ENCODE data around the gene TBXAS1. TPM values are rescaled to one million over a fixed set of nuclear protein-coding genes. Genes with fewer than 3 reads are reported as not detected.

TBXAS1 gene
- total RNA-seq, 3 donors from 2014 or later (not counting 1 experiment from before 2014, with no cell fraction given): 72.7 to 110 (median 88.7) TPM

- no peak for ATAC-seq
Observed at GRCh38 chr7:140027858-140028257, 198.8 kb downstream of the TBXAS1 start.

GRCh38 chr7:140028311-140028710 lies 199.2 kb downstream of the TBXAS1 start:
- Mint-ChIP-seq H3K27me3 (ENCODE audit: low read depth in 2 of 2) (no peaks in the 10 kb centered on the region), H3K4me1 (peaks cover 0 to 11% of the 10 kb centered on the region in 2 donors), H3K9me3 (no peaks in the 10 kb centered on the region), H3K36me3 (peaks cover 7% of the 10 kb centered on the region), H3K4me3 (no peak overlapping the region), H3K27ac (peak overlapping the region; percentile 21 to 23)
- peaks cover 52% of the 10 kb centered on the region for H3K36me3 ChIP-seq (ENCODE audit: control insufficient read depth, insufficient read depth, low read length)
- DNase-seq: no peak
- no peaks in the 10 kb centered on the region for H3K27me3 ChIP-seq (ENCODE audit: control insufficient read depth, insufficient read depth, low read length)
- no peaks in the 10 kb centered on the region for H3K4me1 ChIP-seq (ENCODE audit: control insufficient read depth, insufficient read depth, low read length)
- H3K4me3 ChIP-seq (ENCODE audit: low read length): no peak overlapping the region
- H3K9me3 ChIP-seq (ENCODE audit: control insufficient read depth, insufficient read depth, low read length): no peaks in the 10 kb centered on the region
- 95% methylated on average over 4 of the region's 4 CpGs for WGBS (ENCODE audit: insufficient coverage)
- H3K27ac ChIP-seq (ENCODE audit: low read length): no peak overlapping the region
- no peak for TF ChIP-seq CTCF (IDR thresholded peaks at IDR 0.05)
- ATAC-seq: no peak
- intact Hi-C loops (cut with micrococcal nuclease): no loop called here

More at GRCh38 chr7:140027858-140028257, 198.8 kb downstream of the TBXAS1 start:
- no peak overlapping the region for H3K27ac ChIP-seq (ENCODE audit: low read length)
- WGBS (ENCODE audit: insufficient coverage): 96% methylated on average over 9 of the region's 9 CpGs
- no peaks in the 10 kb centered on the region for H3K27me3 ChIP-seq (ENCODE audit: control insufficient read depth, insufficient read depth, low read length)
- DNase-seq: no peak
- TF ChIP-seq CTCF (IDR thresholded peaks at IDR 0.05): no peak
- Mint-ChIP-seq H3K4me1 (peaks cover 0 to 10% of the 10 kb centered on the region in 2 donors), H3K9me3 (no peaks in the 10 kb centered on the region), H3K4me3 (no peak overlapping the region), H3K36me3 (peaks cover 7% of the 10 kb centered on the region), H3K27ac (peak overlapping the region; percentile 21 to 23), H3K27me3 (ENCODE audit: low read depth in 2 of 2) (no peaks in the 10 kb centered on the region)
- H3K4me3 ChIP-seq (ENCODE audit: low read length): no peak overlapping the region
- H3K36me3 ChIP-seq (ENCODE audit: control insufficient read depth, insufficient read depth, low read length): peaks cover 48% of the 10 kb centered on the region
- intact Hi-C loops (cut with micrococcal nuclease): no loop called here
- no peaks in the 10 kb centered on the region for H3K9me3 ChIP-seq (ENCODE audit: control insufficient read depth, insufficient read depth, low read length)
- no peaks in the 10 kb centered on the region for H3K4me1 ChIP-seq (ENCODE audit: control insufficient read depth, insufficient read depth, low read length)

- Histone ChIP-seq H3K27ac (ENCODE audit: low read length) (no peak overlapping the region), H3K4me3 (ENCODE audit: low read length) (no peak overlapping the region), H3K27me3 (ENCODE audit: control insufficient read depth, insufficient read depth, low read length) (no peaks in the 10 kb centered on the region), H3K4me1 (ENCODE audit: control insufficient read depth, insufficient read depth, low read length) (no peaks in the 10 kb centered on the region), H3K9me3 (ENCODE audit: control insufficient read depth, insufficient read depth, low read length) (no peaks in the 10 kb centered on the region), H3K36me3 (ENCODE audit: control insufficient read depth, insufficient read depth, low read length) (peaks cover 56% of the 10 kb centered on the region)
- no peak for ATAC-seq
- H3K4me3 Mint-ChIP-seq: no peak overlapping the region
- H3K4me1 Mint-ChIP-seq: peaks cover 0 to 15% of the 10 kb centered on the region in 2 donors
- H3K27me3 Mint-ChIP-seq (ENCODE audit: low read depth in 2 of 2): no peaks in the 10 kb centered on the region
- intact Hi-C loops (cut with micrococcal nuclease): no loop called here
- H3K27ac Mint-ChIP-seq: peak overlapping the region in 1 of 2 donors; percentile 21
- 100% methylated on average over 1 of the region's 1 CpG for WGBS (ENCODE audit: insufficient coverage)
- peaks cover 4% of the 10 kb centered on the region for H3K36me3 Mint-ChIP-seq
- no peak for TF ChIP-seq CTCF (IDR thresholded peaks at IDR 0.05)
- no peaks in the 10 kb centered on the region for H3K9me3 Mint-ChIP-seq
- DNase-seq: no peak
Observed at GRCh38 chr7:140029072-140029471, 200.0 kb downstream of the TBXAS1 start.

- H3K4me1 ChIP-seq (ENCODE audit: control insufficient read depth, insufficient read depth, low read length): peaks cover 5% of the 10 kb centered on the region
- H3K9me3 Mint-ChIP-seq: no peaks in the 10 kb centered on the region
- peaks cover 48% of the 10 kb centered on the region for H3K36me3 ChIP-seq (ENCODE audit: control insufficient read depth, insufficient read depth, low read length)
- no peak overlapping the region for H3K4me3 ChIP-seq (ENCODE audit: low read length)
- intact Hi-C loops (cut with micrococcal nuclease): no loop called here
- H3K27ac Mint-ChIP-seq: no peak overlapping the region
- no peak for ATAC-seq
- H3K27me3 ChIP-seq (ENCODE audit: control insufficient read depth, insufficient read depth, low read length): no peaks in the 10 kb centered on the region
- H3K9me3 ChIP-seq (ENCODE audit: control insufficient read depth, insufficient read depth, low read length): no peaks in the 10 kb centered on the region
- H3K27me3 Mint-ChIP-seq (ENCODE audit: low read depth in 2 of 2): no peaks in the 10 kb centered on the region
- no peak overlapping the region for H3K27ac ChIP-seq (ENCODE audit: low read length)
- H3K4me1 Mint-ChIP-seq: peaks cover 4 to 24% of the 10 kb centered on the region in 2 donors
- WGBS (ENCODE audit: insufficient coverage): no CpG with 5 or more reads among the region's 1 CpG
- H3K36me3 Mint-ChIP-seq: no peaks in the 10 kb centered on the region
- H3K4me3 Mint-ChIP-seq: no peak overlapping the region
- DNase-seq: no peak
- no peak for TF ChIP-seq CTCF (IDR thresholded peaks at IDR 0.05)
Observed at GRCh38 chr7:140031364-140031763, 202.3 kb downstream of the TBXAS1 start.

Measured in natural killer cell (primary cell).